Spinal cord (tissue), 10 donors: ENCODE data around the gene CHTF18. TPM values are rescaled to one million over a fixed set of nuclear protein-coding genes. Genes with fewer than 3 reads are reported as not detected.

Experiments used
- DNase-seq, 6 donors: peaks; one replicate each; pipeline versions ENCODE4 v3.0.0 to v3.0.0-alpha.2; 2013 to 2015; ENCODE audit warnings: low spot score in 6 of 6, low read depth in 4 of 6
- H3K27ac ChIP-seq: one replicate; pipeline ENCODE4 v1.5.1; 2013; ENCODE audit warnings: low read depth, low read length, control low read depth
- H3K27me3 ChIP-seq: one replicate; pipeline ENCODE4 v1.6.1; 2013; ENCODE audit warnings: low read length; ENCODE audit not compliant: control insufficient read depth, insufficient read depth
- H3K36me3 ChIP-seq: one replicate; pipeline ENCODE4 v1.6.1; 2013; ENCODE audit warnings: low read length; ENCODE audit not compliant: control insufficient read depth, insufficient read depth
- H3K4me1 ChIP-seq: one replicate; pipeline ENCODE4 v1.6.1; 2013; ENCODE audit warnings: low read length; ENCODE audit not compliant: control insufficient read depth, insufficient read depth
- H3K4me3 ChIP-seq: one replicate; pipeline ENCODE4 v1.5.1; 2013; ENCODE audit warnings: low read depth, low read length, control low read depth
- H3K9me3 ChIP-seq: one replicate; pipeline ENCODE4 v1.6.1; 2013; ENCODE audit warnings: low read length; ENCODE audit not compliant: control insufficient read depth, insufficient read depth
- WGBS: methylation state at CpG from one replicate; pipeline ENCODE4 v1.1.5; 2013; ENCODE audit warnings: missing lambda C conversion rate; ENCODE audit not compliant: insufficient coverage; 5-methylcytosine and 5-hydroxymethylcytosine counted together
- polyA plus RNA-seq, 2 donors: library from polyadenylated mRNA; unstranded; fragments of 120-200 nt; gene quantifications; one replicate each; pipeline ENCODE4 v1.2.1, GENCODE V29; 2013; ENCODE audit not compliant: insufficient read length in 2 of 2
- total RNA-seq, 2 donors: library from RNA; depleted of rRNA in 1 of 2; stranded (reverse); fragments of 120-200 nt in 1 of 2; fragments of >200 nt in 1 of 2; gene quantifications; one replicate each; pipeline versions ENCODE4 v1.2.3 to v1.2.4, GENCODE V29; 2013 to 2014
- donor health status: healthy.

CHTF18 gene
- total and polyA plus RNA-seq, 4 donors = 6.1 to 37.1 (median 23.3) TPM

- no peak for DNase-seq
- Histone ChIP-seq H3K36me3 (peaks cover 27% of the 10 kb centered on the region), H3K27me3 (no peaks in the 10 kb centered on the region), H3K27ac (no peak overlapping the region), H3K4me3 (no peak overlapping the region), H3K4me1 (peaks cover 8% of the 10 kb centered on the region), H3K9me3 (no peaks in the 10 kb centered on the region)
- 78% methylated on average over 19 of the region's 19 CpGs for WGBS
Measured at GRCh38 chr16:781346-782010, 6.9 kb upstream of the CHTF18 start.

DNA sequence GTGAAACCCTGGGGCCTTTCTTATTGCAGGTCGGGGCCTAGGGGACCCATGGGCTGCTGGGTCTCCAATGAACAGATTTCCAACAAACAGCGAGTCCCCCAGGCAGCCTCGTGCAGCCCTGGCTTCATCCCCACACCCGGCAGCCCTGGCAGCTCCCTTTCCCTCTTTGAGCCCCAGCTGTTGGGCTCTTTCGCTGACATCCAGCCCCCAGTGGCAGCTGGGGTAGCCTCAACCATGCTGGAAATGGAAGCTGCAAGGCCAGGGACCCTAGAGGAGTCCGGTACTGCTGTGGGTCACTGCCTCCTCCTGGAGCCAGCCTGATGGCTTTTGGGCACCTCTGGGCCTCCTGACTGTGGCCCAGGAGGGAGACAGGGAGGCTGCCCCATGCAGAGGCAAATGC lies 6.2 kb upstream of the CHTF18 start:
- Histone ChIP-seq H3K27ac (no peak overlapping the region), H3K4me3 (no peak overlapping the region), H3K4me1 (peaks cover 12% of the 10 kb centered on the region), H3K36me3 (peaks cover 35% of the 10 kb centered on the region), H3K27me3 (no peaks in the 10 kb centered on the region), H3K9me3 (no peaks in the 10 kb centered on the region)
- 66% methylated on average over 6 of the region's 6 CpGs for WGBS
- DNase-seq = no peak

DNA sequence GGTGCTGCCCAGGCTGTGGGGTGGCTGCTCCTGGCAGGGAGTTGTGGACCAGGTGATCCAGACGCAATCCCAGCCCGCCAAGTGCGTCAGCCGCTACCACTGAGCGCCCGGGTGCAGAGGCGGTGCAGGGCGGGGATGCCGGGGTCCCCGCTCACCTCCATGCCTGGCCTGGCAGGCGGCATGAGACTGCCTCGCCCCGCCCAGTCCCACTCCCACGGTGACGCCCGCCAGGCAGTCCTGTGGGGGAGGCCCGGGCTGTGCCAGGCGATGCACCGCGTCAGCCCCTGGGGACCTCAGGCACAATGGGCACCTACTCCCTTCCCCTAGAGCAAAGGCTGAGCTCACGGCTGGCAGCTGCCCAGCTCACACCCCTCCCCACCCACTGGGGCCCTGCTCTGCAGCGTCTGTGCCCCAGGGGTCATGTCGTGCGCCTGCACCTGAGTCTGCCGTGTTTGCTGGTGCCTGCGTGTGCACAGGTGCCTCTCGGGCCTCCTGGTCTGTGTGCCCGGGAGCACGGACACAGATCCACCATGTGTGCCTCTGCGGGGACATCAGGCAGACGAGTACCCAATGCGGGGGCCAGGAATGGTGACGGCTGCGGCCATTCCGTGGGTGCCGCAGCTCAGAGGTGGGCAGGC lies 5.5 kb upstream of the CHTF18 start:
- Histone ChIP-seq H3K9me3 (no peaks in the 10 kb centered on the region), H3K36me3 (peaks cover 39% of the 10 kb centered on the region), H3K27ac (no peak overlapping the region), H3K4me1 (peaks cover 18% of the 10 kb centered on the region), H3K27me3 (no peaks in the 10 kb centered on the region), H3K4me3 (no peak overlapping the region)
- DNase-seq = no peak
- WGBS = 78% methylated on average over 36 of the region's 36 CpGs

DNA sequence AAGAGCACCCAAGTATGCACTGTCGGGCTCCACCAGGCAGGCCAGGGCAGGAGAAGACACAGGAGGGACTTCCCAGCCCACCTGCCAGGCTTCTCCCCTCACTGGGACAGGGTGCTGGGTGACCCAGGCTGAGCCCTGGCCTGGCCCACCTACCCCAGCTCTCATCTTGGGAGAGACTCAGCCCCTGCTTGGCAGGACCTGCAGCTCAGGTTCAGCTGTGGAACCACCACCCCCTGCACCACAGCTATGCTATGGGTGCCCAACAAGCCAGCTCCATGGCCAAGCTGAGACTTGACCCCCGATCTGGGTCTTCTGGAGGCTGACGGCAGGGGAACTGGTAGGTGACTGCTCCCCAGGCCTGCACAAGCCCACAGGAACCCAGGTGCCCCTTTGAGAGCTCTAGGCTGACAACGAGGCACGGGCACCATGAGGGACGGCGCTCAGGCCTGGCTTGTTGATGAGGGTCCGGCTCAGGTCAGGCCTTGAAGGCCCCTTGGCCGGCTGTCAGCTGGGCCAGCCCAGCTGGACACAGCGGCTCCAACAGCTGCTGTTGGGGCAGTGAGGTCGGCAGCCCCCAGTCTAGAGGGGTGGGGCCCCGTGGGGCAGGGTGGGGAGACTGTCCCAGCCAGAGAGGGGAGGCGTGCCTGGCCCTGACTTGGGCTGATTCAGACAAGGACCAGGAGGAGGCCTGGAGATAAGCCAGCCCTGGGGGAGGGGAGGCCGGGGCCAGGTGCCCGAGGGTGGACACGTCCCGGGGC lies 4.8 kb upstream of the CHTF18 start:
- WGBS = 68% methylated on average over 17 of the region's 17 CpGs
- Histone ChIP-seq H3K4me1 (peaks cover 19% of the 10 kb centered on the region), H3K27ac (no peak overlapping the region), H3K36me3 (peaks cover 39% of the 10 kb centered on the region), H3K4me3 (no peak overlapping the region), H3K27me3 (no peaks in the 10 kb centered on the region), H3K9me3 (no peaks in the 10 kb centered on the region)
- DNase-seq = no peak

DNA sequence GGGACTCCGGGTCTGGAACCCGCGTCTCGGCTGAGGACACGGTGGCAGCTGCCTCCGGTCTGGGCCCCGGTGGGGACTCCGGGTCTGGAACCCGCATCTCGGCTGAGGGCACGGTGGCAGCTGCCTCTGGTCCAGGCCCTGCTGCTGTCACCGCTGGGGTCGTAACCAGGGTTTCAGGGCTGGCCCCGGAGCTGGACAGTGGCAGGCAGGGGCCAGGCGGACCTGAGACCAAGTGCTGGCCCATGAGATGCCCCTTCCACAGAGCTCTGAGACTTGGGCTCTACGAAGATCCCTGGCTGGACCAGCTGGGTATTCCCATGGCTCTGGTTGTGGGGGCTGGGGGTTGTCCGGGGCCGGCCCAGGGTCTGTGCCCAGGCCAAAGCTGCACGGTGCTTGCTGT lies 4.0 kb upstream of the CHTF18 start:
- 94% methylated on average over 19 of the region's 19 CpGs for WGBS
- H3K9me3 ChIP-seq = no peaks in the 10 kb centered on the region
- no peak overlapping the region for H3K27ac ChIP-seq
- DNase-seq = no peak
- peaks cover 44% of the 10 kb centered on the region for H3K36me3 ChIP-seq
- peaks cover 26% of the 10 kb centered on the region for H3K4me1 ChIP-seq
- H3K4me3 ChIP-seq = no peak overlapping the region
- no peaks in the 10 kb centered on the region for H3K27me3 ChIP-seq

DNA sequence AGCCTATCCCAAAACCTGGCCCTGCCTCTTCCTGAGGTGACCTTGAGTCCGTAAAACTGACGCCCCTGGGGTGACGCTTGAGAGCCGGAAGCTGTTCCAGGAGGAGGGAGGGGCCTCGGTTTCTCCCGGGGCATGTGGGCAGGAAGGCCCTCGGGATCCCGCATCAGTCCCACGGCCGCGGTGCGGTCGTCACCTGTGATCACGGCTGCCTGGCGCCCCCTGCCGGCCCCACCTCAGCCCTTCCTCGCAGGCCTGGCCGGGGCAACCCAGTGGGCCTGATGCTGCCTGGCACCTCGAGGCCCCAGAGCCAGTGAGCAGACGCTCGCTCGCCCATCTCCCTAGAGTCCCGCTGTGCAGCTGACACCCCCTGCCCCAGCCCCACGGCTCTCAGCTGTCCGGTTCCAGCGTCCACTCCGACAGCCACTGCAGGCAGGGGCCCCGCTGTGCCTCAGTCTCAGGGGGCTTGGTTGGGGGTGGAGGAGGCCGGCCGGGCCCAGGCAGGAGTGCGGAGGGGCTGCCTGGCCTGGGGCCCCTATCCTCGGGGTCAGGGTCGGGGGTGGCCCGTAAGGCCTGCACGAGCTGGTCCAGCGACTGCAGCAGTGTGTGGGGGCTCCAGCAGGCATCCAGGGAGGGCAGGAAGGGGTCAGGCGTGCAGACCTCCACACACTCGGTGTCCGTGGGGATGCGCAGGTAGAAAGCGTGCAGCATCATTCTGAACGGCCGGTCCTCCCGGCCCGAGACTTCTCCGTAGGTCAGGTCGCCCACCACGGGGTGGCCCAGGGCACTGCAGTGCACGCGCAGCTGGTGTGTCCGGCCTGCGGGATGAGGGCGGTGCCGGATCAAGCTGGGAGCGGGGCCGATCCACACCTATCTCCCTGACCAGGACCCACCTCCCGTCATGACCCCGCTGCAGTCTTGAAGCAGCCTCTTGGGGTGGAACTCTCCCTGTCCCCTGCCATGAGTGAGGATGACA lies 2.6 kb upstream of the CHTF18 start:
- H3K9me3 ChIP-seq = no peaks in the 10 kb centered on the region
- H3K27me3 ChIP-seq = no peaks in the 10 kb centered on the region
- peaks cover 58% of the 10 kb centered on the region for H3K36me3 ChIP-seq
- 63% methylated on average over 58 of the region's 58 CpGs for WGBS
- H3K4me1 ChIP-seq = peaks cover 29% of the 10 kb centered on the region
- no peak overlapping the region for H3K4me3 ChIP-seq
- DNase-seq = peak in 2 of 6 donors; percentile 32 to 40
- no peak overlapping the region for H3K27ac ChIP-seq

- Histone ChIP-seq H3K4me3 (peak overlapping the region; percentile 49), H3K4me1 (peaks cover 29% of the 10 kb centered on the region), H3K9me3 (no peaks in the 10 kb centered on the region), H3K27me3 (no peaks in the 10 kb centered on the region), H3K36me3 (peaks cover 74% of the 10 kb centered on the region), H3K27ac (no peak overlapping the region)
- 46% methylated on average over 47 of the region's 47 CpGs for WGBS
- DNase-seq = no peak
Measured at GRCh38 chr16:787321-787966, 976 bp upstream of the CHTF18 start.

DNA sequence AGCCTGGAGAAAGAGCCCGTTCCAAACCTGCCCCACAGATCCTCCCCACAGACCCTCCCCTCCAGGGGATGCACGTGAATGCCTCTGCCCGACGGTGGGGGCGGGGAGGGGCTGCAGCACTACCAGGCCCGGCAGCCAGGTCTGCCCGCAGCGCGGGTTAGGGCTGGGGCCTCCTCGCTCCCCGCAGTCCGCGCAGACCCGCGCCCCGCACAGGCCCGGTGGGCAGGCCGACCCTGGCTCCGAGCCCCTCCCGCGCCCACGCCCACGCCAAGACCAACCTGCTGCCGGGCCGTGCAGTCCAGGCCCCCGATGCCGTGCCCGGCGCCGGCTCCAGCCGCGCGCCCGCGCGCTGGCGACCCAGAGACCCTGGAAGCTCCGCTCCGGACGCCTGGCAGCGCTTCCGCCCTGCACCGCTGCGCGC lies 432 bp upstream of the CHTF18 start, which contains the start of gene RPUSD1:
RPUSD1 (minus strand) TSS at position 404 of the 421 bp plus-strand sequence. CDS start 644 bp downstream, outside the sequence.
- WGBS = 0% methylated on average over 45 of the region's 45 CpGs
- Histone ChIP-seq H3K36me3 (peaks cover 79% of the 10 kb centered on the region), H3K27ac (no peak within 1 kb of the TSS), H3K4me3 (peak within 1 kb of the TSS; percentile 65), H3K4me1 (peaks cover 27% of the 10 kb centered on the region), H3K27me3 (no peaks in the 10 kb centered on the region), H3K9me3 (no peaks in the 10 kb centered on the region)
- DNase-seq = no peak
